WTC11 (cell line): ENCODE results near the gene CLOCK. TPM values are rescaled to one million over a fixed set of nuclear protein-coding genes. Genes with fewer than 3 reads are reported as not detected.

ENCODE experiments used
- ATAC-seq: fragments of 200-7000 bp; cut with Tn5 transposase; 2 replicates; pipeline ENCODE4 v1.10.0; 2021; ENCODE audit warnings: mild to moderate bottlenecking, moderate library complexity
- CTCF ChIA-PET: fragments of 300-600 bp; sonication (Branson Sonifier 250); formaldehyde crosslinking; loops from one replicate; lab custom pipeline; 2021; ENCODE audit warnings: antibody characterized with exemption; lab: Charles Lee
- POLR2A ChIA-PET: fragments of 350-600 bp; sonication (Branson Sonifier 250); formaldehyde crosslinking; loops from one replicate; lab custom pipeline; 2021; ENCODE audit warnings: antibody characterized with exemption; lab: Charles Lee
- DNase-seq: peaks from one replicate; pipeline ENCODE4 v3.0.0; 2021; ENCODE audit warnings: low spot score
- H3K27ac Mint-ChIP-seq: 2 replicates; pipeline ENCODE4 v1.8.0; 2021; ENCODE audit warnings: mixed read lengths
- H3K27me3 Mint-ChIP-seq: 2 replicates; pipeline ENCODE4 v1.8.0; 2021; ENCODE audit warnings: low read depth, mild to moderate bottlenecking, moderate library complexity, mixed read lengths
- H3K36me3 Mint-ChIP-seq: 2 replicates; pipeline ENCODE4 v1.8.0; 2021; ENCODE audit warnings: mixed read lengths
- H3K4me1 Mint-ChIP-seq: 2 replicates; pipeline ENCODE4 v1.8.0; 2022; ENCODE audit warnings: mixed read lengths
- H3K4me3 Mint-ChIP-seq: 2 replicates; pipeline ENCODE4 v1.8.0; 2021; ENCODE audit warnings: mild to moderate bottlenecking, moderate library complexity, mixed read lengths
- H3K9me3 Mint-ChIP-seq: 2 replicates; pipeline ENCODE4 v1.8.0; 2021; ENCODE audit warnings: mixed read lengths
- AR ChIP-seq: fragments of 250-450 bp; sonication (Bioruptor Pico); IDR thresholded peaks from 2 replicates; pipeline ENCODE4 v1.9.0; 2021; ENCODE audit warnings: mild to moderate bottlenecking
- ATF1 ChIP-seq: sonication (generic); formaldehyde crosslinking; IDR thresholded peaks from 2 replicates; pipeline ENCODE4 v1.8.1; 2023; ENCODE audit warnings: mild to moderate bottlenecking, moderate library complexity, missing genetic modification reagents
- FOXJ3 ChIP-seq: sonication (generic); formaldehyde crosslinking; IDR thresholded peaks from 2 replicates; pipeline ENCODE4 v1.9.0; 2021; ENCODE audit warnings: missing genetic modification reagents, mild to moderate bottlenecking, borderline replicate concordance
- FOXK1 ChIP-seq: sonication (generic); formaldehyde crosslinking; IDR thresholded peaks from 2 replicates; pipeline ENCODE4 v1.8.0; 2022; ENCODE audit warnings: mild to moderate bottlenecking, moderate library complexity, missing genetic modification reagents
- FOXP1 ChIP-seq: sonication (generic); formaldehyde crosslinking; IDR thresholded peaks from 2 replicates; pipeline ENCODE4 v1.8.0; 2022; ENCODE audit warnings: missing genetic modification reagents, mild to moderate bottlenecking, moderate library complexity, borderline replicate concordance
- GABPB1 ChIP-seq: sonication (generic); formaldehyde crosslinking; IDR thresholded peaks from 2 replicates; pipeline ENCODE4 v1.8.1; 2023; ENCODE audit warnings: mild to moderate bottlenecking, missing genetic modification reagents
- GTF2I ChIP-seq: fragments of 250-450 bp; sonication (Bioruptor Pico); conservative IDR thresholded peaks from 2 replicates; pipeline ENCODE4 v1.4.0; 2021; ENCODE audit warnings: mild to moderate bottlenecking
- HMGXB4 ChIP-seq: sonication (generic); formaldehyde crosslinking; IDR thresholded peaks from 2 replicates; pipeline ENCODE4 v1.8.1; 2023; ENCODE audit warnings: mild to moderate bottlenecking, moderate library complexity, missing genetic modification reagents
- JAZF1 ChIP-seq: fragments of 250-450 bp; sonication (Bioruptor Pico); IDR thresholded peaks from 2 replicates; pipeline ENCODE4 v1.9.0; 2021; ENCODE audit warnings: moderate library complexity, mild to moderate bottlenecking, inconsistent platforms
- MXD4 ChIP-seq: fragments of 250-450 bp; sonication (Bioruptor Pico); IDR thresholded peaks from 2 replicates; pipeline ENCODE4 v1.8.0; 2021; ENCODE audit warnings: mild to moderate bottlenecking, moderate library complexity, borderline replicate concordance
- PRRX2 ChIP-seq: fragments of 250-450 bp; sonication (Bioruptor Pico); IDR thresholded peaks from 2 replicates; pipeline ENCODE4 v1.8.0; 2021; ENCODE audit warnings: mild to moderate bottlenecking
- SMAD4 ChIP-seq: sonication (generic); formaldehyde crosslinking; IDR thresholded peaks from 2 replicates; pipeline ENCODE4 v1.8.0; 2022; ENCODE audit warnings: mild to moderate bottlenecking, missing genetic modification reagents
- SOX15 ChIP-seq: fragments of 250-450 bp; sonication (Bioruptor Pico); IDR thresholded peaks from 2 replicates; pipeline ENCODE4 v1.9.0; 2021; ENCODE audit warnings: mild to moderate bottlenecking
- ZMAT4 ChIP-seq: fragments of 250-450 bp; sonication (Bioruptor Pico); IDR thresholded peaks from 2 replicates; pipeline ENCODE4 v1.9.0; 2021; ENCODE audit warnings: mild to moderate bottlenecking
- ZNF232 ChIP-seq: sonication (generic); formaldehyde crosslinking; IDR thresholded peaks from 2 replicates; pipeline ENCODE4 v1.8.0; 2022; ENCODE audit warnings: mild to moderate bottlenecking, missing genetic modification reagents
- ZNF396 ChIP-seq: fragments of 250-450 bp; sonication (Bioruptor Pico); IDR thresholded peaks from 2 replicates; pipeline ENCODE4 v1.8.0; 2021; ENCODE audit warnings: mild to moderate bottlenecking, moderate library complexity, borderline replicate concordance
- ZNF532 ChIP-seq: fragments of 250-450 bp; sonication (Bioruptor Pico); IDR thresholded peaks from 2 replicates; pipeline ENCODE4 v1.9.0; 2021; ENCODE audit warnings: mild to moderate bottlenecking, borderline replicate concordance
- ZSCAN18 ChIP-seq: fragments of 250-450 bp; sonication (Bioruptor Pico); IDR thresholded peaks from 2 replicates; pipeline ENCODE4 v2.1.2; 2022; ENCODE audit warnings: mild to moderate bottlenecking, moderate library complexity
- total RNA-seq: library from RNA; stranded (reverse); gene quantifications from 3 replicates; pipeline ENCODE4 v1.2.3, GENCODE V29; 2021

CLOCK gene
- total RNA-seq, 1 experiment from 2014 or later = 18.6 TPM

GRCh38 chr4:55385201-55385649, 161.5 kb downstream of the CLOCK start:
- TF ChIP-seq FOXK1 = no peak
- TF ChIP-seq ZNF396 (CRISPR knock-in tag) = no peak
- TF ChIP-seq PRRX2 (CRISPR knock-in tag) = no peak
- no peak for TF ChIP-seq GTF2I (CRISPR knock-in tag)
- no peak for TF ChIP-seq ZSCAN18
- no peak for TF ChIP-seq SOX15 (CRISPR knock-in tag)
- no peak for TF ChIP-seq FOXP1 (CRISPR knock-in tag)
- no peak for TF ChIP-seq GABPB1 (CRISPR knock-in tag)
- no peak for TF ChIP-seq MXD4
- no peak for TF ChIP-seq ZMAT4 (CRISPR knock-in tag)
- TF ChIP-seq FOXJ3 (CRISPR knock-in tag) = no peak
- TF ChIP-seq AR (CRISPR knock-in tag) = no peak
- TF ChIP-seq ATF1 = no peak
- no peak for TF ChIP-seq SMAD4
- no peak for TF ChIP-seq ZNF532 (CRISPR knock-in tag)
- no peak for TF ChIP-seq ZNF232 (CRISPR knock-in tag)
- TF ChIP-seq HMGXB4 (CRISPR knock-in tag) = no peak
- no peak for TF ChIP-seq JAZF1 (CRISPR knock-in tag)
- CTCF ChIA-PET = interaction anchor here (1.0 kb wide), 1 partner anchor 201 kb away, joined by 3 read pairs; no protein-coding TSS in a partner anchor
- ATAC-seq = no peak
- POLR2A ChIA-PET = no interaction called here
- no peak for DNase-seq
- Mint-ChIP-seq H3K4me1 (peaks cover 6% of the 10 kb centered on the region), H3K36me3 (no peaks in the 10 kb centered on the region), H3K27ac (0 out of 2 replicates have a peak overlapping the region, but pooled peaks have one; percentile 69), H3K9me3 (no peaks in the 10 kb centered on the region), H3K4me3 (no peak overlapping the region), H3K27me3 (no peaks in the 10 kb centered on the region)
